Testis (tissue), 2 donors: ENCODE measurements around the gene SYCE3.

ENCODE experiments used
- POLR2A ChIP-seq: fragments of 450-650 bp; IDR thresholded peaks from one replicate; pipeline ENCODE4 v1.6.1; 2017; ENCODE audit warnings: antibody characterized with exemption, mild to moderate bottlenecking, moderate library complexity
- TF ChIP-seq, protein P1 (sequence below), 3 experiments: fragments of 450-650 bp in 2 of 3; fragments of 200-600 bp in 1 of 3; sonication (generic) in 1 of 3; IDR thresholded peaks; one replicate each; pipeline ENCODE4 v1.5.1; 2016 to 2019; ENCODE audit warnings: antibody characterized with exemption in 3 of 3, mild to moderate bottlenecking in 2 of 3, moderate library complexity in 1 of 3

DNA sequence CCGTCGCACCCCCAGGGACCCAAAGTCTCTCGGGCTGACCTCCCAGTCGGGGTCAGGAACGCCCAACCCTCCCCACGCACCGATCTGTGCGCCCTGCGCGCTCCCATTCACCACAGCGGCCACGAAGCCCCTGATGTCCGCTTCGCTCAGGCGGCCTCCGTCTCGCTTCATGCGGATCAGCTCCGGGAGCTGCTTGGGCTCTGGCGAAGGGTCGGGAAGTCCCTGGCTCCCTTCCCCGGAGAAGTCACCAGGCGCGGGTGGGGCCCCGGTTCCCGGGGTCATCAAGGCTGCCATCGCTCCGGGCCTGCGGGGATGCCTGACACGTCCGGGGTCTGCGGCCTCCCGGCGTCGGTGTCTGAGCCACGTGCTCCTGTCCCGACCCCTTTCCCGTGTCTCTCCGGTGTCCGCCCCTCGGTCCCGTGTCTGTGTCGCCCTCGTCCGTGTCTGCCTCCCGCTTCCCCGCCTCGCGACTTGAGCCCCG, 33.3 kb downstream of the SYCE3 start:
- TF ChIP-seq, protein P1, sequence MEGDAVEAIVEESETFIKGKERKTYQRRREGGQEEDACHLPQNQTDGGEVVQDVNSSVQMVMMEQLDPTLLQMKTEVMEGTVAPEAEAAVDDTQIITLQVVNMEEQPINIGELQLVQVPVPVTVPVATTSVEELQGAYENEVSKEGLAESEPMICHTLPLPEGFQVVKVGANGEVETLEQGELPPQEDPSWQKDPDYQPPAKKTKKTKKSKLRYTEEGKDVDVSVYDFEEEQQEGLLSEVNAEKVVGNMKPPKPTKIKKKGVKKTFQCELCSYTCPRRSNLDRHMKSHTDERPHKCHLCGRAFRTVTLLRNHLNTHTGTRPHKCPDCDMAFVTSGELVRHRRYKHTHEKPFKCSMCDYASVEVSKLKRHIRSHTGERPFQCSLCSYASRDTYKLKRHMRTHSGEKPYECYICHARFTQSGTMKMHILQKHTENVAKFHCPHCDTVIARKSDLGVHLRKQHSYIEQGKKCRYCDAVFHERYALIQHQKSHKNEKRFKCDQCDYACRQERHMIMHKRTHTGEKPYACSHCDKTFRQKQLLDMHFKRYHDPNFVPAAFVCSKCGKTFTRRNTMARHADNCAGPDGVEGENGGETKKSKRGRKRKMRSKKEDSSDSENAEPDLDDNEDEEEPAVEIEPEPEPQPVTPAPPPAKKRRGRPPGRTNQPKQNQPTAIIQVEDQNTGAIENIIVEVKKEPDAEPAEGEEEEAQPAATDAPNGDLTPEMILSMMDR (IDR thresholded peaks at IDR 0.05): no peak
- no peak for TF ChIP-seq POLR2A
